Ascending aorta (tissue), 2 donors: Measurements from ENCODE around the gene ZNF280A. TPM values are rescaled to one million over a fixed set of nuclear protein-coding genes. Genes with fewer than 3 reads are reported as not detected.

ENCODE experiments used
- DNase-seq, 2 donors: peaks; one replicate each; pipeline ENCODE4 v3.0.0-alpha.2; 2019; ENCODE audit warnings: low spot score in 2 of 2
- H3K27ac ChIP-seq, 2 donors: fragments of 200-600 bp; sonication (generic); one replicate each; pipeline ENCODE4 v1.5.1; 2016 to 2017; ENCODE audit warnings: mild to moderate bottlenecking in 1 of 2
- H3K27me3 ChIP-seq: fragments of 200-600 bp; sonication (generic); one replicate; pipeline ENCODE4 v1.5.1; 2017
- H3K36me3 ChIP-seq, 2 donors: fragments of 200-600 bp; sonication (generic); one replicate each; pipeline ENCODE4 v1.5.1; 2016
- H3K4me1 ChIP-seq, 2 donors: fragments of 200-600 bp; sonication (generic); one replicate each; pipeline ENCODE4 v1.5.1; 2016 to 2017; ENCODE audit warnings: mild to moderate bottlenecking in 1 of 2
- H3K4me3 ChIP-seq, 2 donors: fragments of 200-600 bp; sonication (generic); one replicate each; pipeline ENCODE4 v1.5.1; 2016 to 2017; ENCODE audit warnings: mild to moderate bottlenecking in 1 of 2
- H3K9me3 ChIP-seq, 2 donors: fragments of 200-600 bp; sonication (generic); one replicate each; pipeline ENCODE4 v1.5.1; 2016
- intact Hi-C: fragments of 100-400 bp; cut with DNase I; formaldehyde crosslinking; loops from one replicate; pipeline ENCODE4 v1.15.1; 2023
- total RNA-seq: library from RNA; depleted of rRNA; stranded (reverse); fragments of >200 nt; gene quantifications from one replicate; pipeline ENCODE4 v1.1.0, GENCODE V29; 2016
- TF ChIP-seq, protein P1 (sequence below), 3 experiments: fragments of 200-600 bp in 2 of 3; fragments of 450-650 bp in 1 of 3; sonication (generic) in 2 of 3; IDR thresholded peaks; one replicate each; pipeline ENCODE4 v1.5.1; 2016 to 2019; ENCODE audit warnings: antibody characterized with exemption in 3 of 3, mild to moderate bottlenecking in 1 of 3, moderate library complexity in 1 of 3

The ZNF280A gene, protein sequence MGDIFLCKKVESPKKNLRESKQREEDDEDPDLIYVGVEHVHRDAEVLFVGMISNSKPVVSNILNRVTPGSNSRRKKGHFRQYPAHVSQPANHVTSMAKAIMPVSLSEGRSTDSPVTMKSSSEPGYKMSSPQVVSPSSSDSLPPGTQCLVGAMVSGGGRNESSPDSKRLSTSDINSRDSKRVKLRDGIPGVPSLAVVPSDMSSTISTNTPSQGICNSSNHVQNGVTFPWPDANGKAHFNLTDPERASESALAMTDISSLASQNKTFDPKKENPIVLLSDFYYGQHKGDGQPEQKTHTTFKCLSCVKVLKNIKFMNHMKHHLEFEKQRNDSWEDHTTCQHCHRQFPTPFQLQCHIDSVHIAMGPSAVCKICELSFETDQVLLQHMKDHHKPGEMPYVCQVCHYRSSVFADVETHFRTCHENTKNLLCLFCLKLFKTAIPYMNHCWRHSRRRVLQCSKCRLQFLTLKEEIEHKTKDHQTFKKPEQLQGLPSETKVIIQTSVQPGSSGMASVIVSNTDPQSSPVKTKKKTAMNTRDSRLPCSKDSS
- total RNA-seq = not detected

- H3K27me3 ChIP-seq = no peaks in the 10 kb centered on the region
- DNase-seq = no peak
- intact Hi-C loops = no loop called here
- TF ChIP-seq, protein P1, sequence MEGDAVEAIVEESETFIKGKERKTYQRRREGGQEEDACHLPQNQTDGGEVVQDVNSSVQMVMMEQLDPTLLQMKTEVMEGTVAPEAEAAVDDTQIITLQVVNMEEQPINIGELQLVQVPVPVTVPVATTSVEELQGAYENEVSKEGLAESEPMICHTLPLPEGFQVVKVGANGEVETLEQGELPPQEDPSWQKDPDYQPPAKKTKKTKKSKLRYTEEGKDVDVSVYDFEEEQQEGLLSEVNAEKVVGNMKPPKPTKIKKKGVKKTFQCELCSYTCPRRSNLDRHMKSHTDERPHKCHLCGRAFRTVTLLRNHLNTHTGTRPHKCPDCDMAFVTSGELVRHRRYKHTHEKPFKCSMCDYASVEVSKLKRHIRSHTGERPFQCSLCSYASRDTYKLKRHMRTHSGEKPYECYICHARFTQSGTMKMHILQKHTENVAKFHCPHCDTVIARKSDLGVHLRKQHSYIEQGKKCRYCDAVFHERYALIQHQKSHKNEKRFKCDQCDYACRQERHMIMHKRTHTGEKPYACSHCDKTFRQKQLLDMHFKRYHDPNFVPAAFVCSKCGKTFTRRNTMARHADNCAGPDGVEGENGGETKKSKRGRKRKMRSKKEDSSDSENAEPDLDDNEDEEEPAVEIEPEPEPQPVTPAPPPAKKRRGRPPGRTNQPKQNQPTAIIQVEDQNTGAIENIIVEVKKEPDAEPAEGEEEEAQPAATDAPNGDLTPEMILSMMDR (IDR thresholded peaks at IDR 0.05) = no peak
- no peak within 1 kb of the TSS for H3K27ac ChIP-seq
- no peaks in the 10 kb centered on the region for H3K36me3 ChIP-seq
- H3K4me3 ChIP-seq = no peak within 1 kb of the TSS
- H3K4me1 ChIP-seq = no peaks in the 10 kb centered on the region
- no peaks in the 10 kb centered on the region for H3K9me3 ChIP-seq
Observed at GRCh38 chr22:22520020-22520656, at the start of gene ZNF280A. ZNF280A (minus strand) TSS chr22:22520270; CDS start chr22:22515630, 4,640 bp downstream.

DNA sequence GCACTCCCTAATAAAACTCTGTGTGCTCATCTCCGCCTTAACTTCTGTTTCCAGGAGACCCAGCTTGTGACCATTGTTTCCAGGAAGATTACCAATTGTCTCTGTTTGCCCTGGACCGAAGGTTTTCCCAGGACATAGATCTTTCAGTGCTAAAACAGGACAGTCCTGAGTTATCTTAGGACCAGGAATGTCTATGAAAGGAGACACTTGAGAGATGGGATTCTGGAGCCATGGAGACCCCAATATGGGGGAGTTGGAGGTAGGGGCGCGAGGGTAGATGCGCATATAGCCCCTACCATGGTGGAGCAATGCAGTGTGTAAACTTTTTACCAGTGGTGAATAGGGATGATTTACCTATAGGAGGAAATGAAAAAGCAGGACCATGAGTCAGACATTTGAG, 49.1 kb upstream of the ZNF280A start:
- TF ChIP-seq, protein P1 (IDR thresholded peaks at IDR 0.05) = no peak
- H3K4me3 ChIP-seq = no peak overlapping the region
- no peaks in the 10 kb centered on the region for H3K36me3 ChIP-seq
- H3K27ac ChIP-seq = no peak overlapping the region
- intact Hi-C loops = no loop called here
- H3K4me1 ChIP-seq = no peaks in the 10 kb centered on the region
- no peaks in the 10 kb centered on the region for H3K27me3 ChIP-seq
- no peaks in the 10 kb centered on the region for H3K9me3 ChIP-seq
- DNase-seq = no peak

- Histone ChIP-seq H3K4me3 (no peak overlapping the region), H3K4me1 (no peaks in the 10 kb centered on the region), H3K9me3 (no peaks in the 10 kb centered on the region), H3K27me3 (no peaks in the 10 kb centered on the region), H3K27ac (no peak overlapping the region), H3K36me3 (no peaks in the 10 kb centered on the region)
- DNase-seq = no peak
- intact Hi-C loops = no loop called here
- TF ChIP-seq, protein P1 (IDR thresholded peaks at IDR 0.05) = no peak
Observed at GRCh38 chr22:22565981-22566380, 45.9 kb upstream of the ZNF280A start.

DNA sequence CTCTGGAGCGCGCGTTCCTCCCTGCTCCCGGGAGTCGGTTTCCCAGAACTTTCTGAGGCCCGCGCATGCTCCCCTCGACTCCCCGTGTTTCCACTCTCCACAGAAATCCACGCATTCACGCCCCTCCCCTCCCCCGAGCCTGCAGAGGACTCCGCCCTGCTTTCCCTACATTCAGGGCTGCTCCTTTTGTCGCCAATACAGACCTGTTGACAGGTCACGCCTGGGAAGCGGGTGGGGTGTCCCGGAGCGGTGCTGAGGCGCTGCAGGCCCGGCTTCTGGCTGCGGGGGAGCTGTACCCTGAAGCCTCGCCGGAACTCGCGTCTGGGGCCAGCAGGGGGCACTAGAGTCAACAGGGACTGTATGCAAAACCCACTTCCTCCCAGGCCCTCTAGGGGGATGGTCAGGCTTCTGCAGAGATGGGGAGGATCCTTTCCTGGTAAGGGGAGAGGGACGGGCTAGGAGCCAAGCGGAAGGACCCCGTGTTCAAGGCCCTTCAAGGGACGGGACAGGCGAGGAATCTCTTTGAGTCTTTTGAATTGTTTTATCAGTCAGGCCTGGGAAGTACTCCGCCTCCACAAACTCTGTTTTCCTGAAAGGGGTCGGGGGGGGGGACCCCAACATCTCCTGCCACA, 39.0 kb upstream of the ZNF280A start, which contains the start of gene PRAME:
PRAME (minus strand) TSS at position 294 of the 632 bp plus-strand sequence. CDS start 2,433 bp downstream, outside the sequence.
- no peaks in the 10 kb centered on the region for H3K36me3 ChIP-seq
- peak in 1 of 2 donors; percentile 71 for DNase-seq
- no peaks in the 10 kb centered on the region for H3K9me3 ChIP-seq
- no peaks in the 10 kb centered on the region for H3K4me1 ChIP-seq
- TF ChIP-seq, protein P1 (IDR thresholded peaks at IDR 0.05) = peak in 1 of 3 experiments; percentile 12
- H3K27ac ChIP-seq = no peak within 1 kb of the TSS
- intact Hi-C loops = no loop called here
- H3K27me3 ChIP-seq = no peaks in the 10 kb centered on the region
- H3K4me3 ChIP-seq = no peak within 1 kb of the TSS

DNA sequence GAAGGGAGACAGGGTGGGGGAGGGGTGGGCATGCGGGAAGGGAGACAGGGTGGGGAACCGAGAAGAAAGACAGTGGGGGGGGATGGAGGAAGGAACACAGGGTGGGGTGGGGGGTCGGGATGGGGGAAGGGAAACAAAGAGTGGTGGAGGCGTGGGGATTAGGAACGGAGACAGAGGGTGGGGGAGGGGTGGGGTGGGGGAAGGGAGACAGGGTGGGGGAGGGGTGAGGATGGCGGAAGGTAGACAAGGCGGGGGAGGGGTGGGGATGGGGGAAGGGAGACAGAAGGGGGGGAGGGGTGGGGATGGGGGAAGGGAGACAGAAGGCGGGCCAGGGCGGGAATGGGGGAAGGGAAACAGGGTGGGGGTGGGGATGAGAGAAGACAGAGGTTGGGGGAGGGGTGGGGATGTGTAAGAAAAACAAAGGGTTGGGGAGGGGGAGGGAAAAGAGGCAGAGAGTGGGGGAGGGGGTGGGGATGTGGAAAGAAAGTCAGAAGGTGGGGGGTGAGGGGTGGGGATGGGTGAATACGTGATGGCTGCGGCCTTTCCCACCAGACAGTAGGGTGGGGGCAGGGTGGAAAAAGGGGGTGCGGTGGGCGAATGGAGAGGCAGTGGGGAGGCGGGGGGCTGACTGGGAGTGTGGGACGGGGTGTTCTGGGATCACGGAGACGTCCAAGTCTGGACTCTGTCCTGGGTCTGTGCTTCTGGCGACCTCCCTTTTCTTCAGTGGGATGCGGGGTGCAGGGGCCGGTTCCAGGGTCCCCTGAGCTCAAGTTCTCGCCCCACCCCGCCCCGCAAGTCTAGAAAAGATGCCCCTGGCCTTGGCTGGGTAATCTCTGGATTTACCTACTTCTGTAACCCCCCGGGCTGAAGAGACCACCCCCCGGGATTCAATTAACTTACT, 38.3 kb upstream of the ZNF280A start:
- DNase-seq = no peak
- H3K27ac ChIP-seq = no peak overlapping the region
- H3K36me3 ChIP-seq = no peaks in the 10 kb centered on the region
- TF ChIP-seq, protein P1 (IDR thresholded peaks at IDR 0.05) = no peak
- no peak overlapping the region for H3K4me3 ChIP-seq
- no peaks in the 10 kb centered on the region for H3K4me1 ChIP-seq
- no peaks in the 10 kb centered on the region for H3K9me3 ChIP-seq
- H3K27me3 ChIP-seq = no peaks in the 10 kb centered on the region
- intact Hi-C loops = no loop called here
